ENCODE data around the gene SGCG.

The SGCG gene

DNA sequence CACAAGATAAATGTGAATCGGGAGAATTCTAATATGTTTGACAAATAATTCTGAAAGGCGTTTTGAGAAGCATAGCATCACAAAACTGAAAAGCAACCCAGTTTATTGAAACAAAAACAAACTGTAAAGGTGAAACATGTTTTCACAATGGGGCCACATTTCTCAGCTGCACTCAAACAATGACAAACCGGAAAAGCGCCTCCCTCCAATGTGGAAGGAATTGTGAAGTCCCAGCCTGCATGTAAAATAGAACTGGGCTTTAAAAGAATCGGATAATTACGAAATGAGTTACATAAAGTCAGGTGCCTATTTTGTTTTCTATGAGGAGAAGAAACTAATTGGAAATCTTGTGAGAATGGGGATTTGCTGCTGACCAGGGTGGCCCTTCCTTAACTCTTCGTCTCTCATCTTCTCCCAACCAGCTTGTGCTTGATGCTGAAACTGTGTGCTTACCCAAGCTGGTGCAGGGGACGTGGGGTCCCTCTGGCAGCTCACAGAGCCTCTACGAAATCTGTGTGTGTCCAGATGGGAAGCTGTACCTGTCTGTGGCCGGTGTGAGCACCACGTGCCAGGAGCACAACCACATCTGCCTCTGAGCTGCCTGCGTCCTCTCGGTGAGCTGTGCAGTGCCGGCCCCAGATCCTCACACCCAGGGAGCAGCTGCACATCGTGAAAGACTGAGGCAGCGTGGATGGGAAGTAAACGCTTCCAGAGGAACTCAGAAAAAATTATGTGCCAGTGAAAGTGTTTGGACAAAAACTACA is 143.3 kb downstream of the SGCG start:
- DNase-seq (ENCODE audit: low read depth) = peak; percentile 39
- H3K4me3 ChIP-seq (ENCODE audit: low read length) = peak overlapping the region; percentile 28
- TF ChIP-seq, protein P1, sequence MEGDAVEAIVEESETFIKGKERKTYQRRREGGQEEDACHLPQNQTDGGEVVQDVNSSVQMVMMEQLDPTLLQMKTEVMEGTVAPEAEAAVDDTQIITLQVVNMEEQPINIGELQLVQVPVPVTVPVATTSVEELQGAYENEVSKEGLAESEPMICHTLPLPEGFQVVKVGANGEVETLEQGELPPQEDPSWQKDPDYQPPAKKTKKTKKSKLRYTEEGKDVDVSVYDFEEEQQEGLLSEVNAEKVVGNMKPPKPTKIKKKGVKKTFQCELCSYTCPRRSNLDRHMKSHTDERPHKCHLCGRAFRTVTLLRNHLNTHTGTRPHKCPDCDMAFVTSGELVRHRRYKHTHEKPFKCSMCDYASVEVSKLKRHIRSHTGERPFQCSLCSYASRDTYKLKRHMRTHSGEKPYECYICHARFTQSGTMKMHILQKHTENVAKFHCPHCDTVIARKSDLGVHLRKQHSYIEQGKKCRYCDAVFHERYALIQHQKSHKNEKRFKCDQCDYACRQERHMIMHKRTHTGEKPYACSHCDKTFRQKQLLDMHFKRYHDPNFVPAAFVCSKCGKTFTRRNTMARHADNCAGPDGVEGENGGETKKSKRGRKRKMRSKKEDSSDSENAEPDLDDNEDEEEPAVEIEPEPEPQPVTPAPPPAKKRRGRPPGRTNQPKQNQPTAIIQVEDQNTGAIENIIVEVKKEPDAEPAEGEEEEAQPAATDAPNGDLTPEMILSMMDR (conservative IDR thresholded peaks at IDR 0.05; ENCODE audit: low read length) = no peak

- no peak for DNase-seq (ENCODE audit: low read depth)
- TF ChIP-seq, protein P1 (conservative IDR thresholded peaks at IDR 0.05; ENCODE audit: low read length) = no peak
- no peak overlapping the region for H3K4me3 ChIP-seq (ENCODE audit: low read length)
Observed at GRCh38 chr13:23325191-23325590, 144.4 kb downstream of the SGCG start.

DNA sequence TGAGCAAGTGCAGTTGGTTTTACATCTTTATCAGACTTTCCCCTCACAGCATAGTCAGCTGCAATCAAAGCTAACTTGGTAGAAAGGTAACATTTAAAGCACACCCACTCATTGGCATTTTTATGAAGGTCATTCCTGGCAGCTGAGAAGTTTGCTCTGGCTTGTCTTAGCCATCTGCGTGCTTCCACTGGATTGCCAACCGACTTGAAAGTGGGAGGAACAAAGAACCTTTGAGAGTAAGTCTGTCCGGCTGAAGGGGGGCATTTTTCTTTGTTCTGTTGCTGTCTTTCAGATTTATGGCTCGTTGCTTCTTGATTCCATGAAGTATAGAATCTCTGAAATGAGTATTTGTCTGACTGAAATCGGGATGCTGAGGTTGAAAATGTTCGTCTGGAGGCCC is 149.6 kb downstream of the SGCG start:
- no peak overlapping the region for H3K4me3 ChIP-seq (ENCODE audit: low read length)
- TF ChIP-seq, protein P1 (conservative IDR thresholded peaks at IDR 0.05; ENCODE audit: low read length) = no peak
- no peak for DNase-seq (ENCODE audit: low read depth)

- H3K4me3 ChIP-seq (ENCODE audit: low read length) = no peak overlapping the region
- DNase-seq (ENCODE audit: low read depth) = no peak
- TF ChIP-seq, protein P1 (conservative IDR thresholded peaks at IDR 0.05; ENCODE audit: low read length) = no peak
Observed at GRCh38 chr13:23339225-23339624, 158.4 kb downstream of the SGCG start.

GRCh38 chr13:23344931-23345595 is 164.3 kb downstream of the SGCG start:
- H3K4me3 ChIP-seq (ENCODE audit: low read length) = no peak overlapping the region
- TF ChIP-seq, protein P1 (conservative IDR thresholded peaks at IDR 0.05; ENCODE audit: low read length) = no peak
- DNase-seq (ENCODE audit: low read depth) = no peak

GRCh38 chr13:23347601-23348000 is 166.8 kb downstream of the SGCG start:
- TF ChIP-seq, protein P1 (conservative IDR thresholded peaks at IDR 0.05; ENCODE audit: low read length) = no peak
- no peak overlapping the region for H3K4me3 ChIP-seq (ENCODE audit: low read length)
- no peak for DNase-seq (ENCODE audit: low read depth)

Data from AG10803 (cell line).